Ishikawa (cell line): ENCODE measurements around the gene GPR78.

Experiments used
- CEBPB ChIP-seq: IDR thresholded peaks from 2 replicates; pipeline ENCODE4 v1.6.1; 2012
- CREB1 ChIP-seq: IDR thresholded peaks from 2 replicates; pipeline ENCODE4 v1.6.1; 2012; ENCODE audit warnings: low read depth
- EGR1 ChIP-seq: IDR thresholded peaks from 2 replicates; pipeline ENCODE4 v1.6.1; 2012
- FOXM1 ChIP-seq: IDR thresholded peaks from 2 replicates; pipeline ENCODE4 v1.6.1; 2012; ENCODE audit warnings: low read depth, borderline replicate concordance
- MAX ChIP-seq: IDR thresholded peaks from 2 replicates; pipeline ENCODE4 v1.6.1; 2012
- NFIC ChIP-seq: IDR thresholded peaks from 2 replicates; pipeline ENCODE4 v1.6.1; 2012
- RAD21 ChIP-seq: IDR thresholded peaks from 2 replicates; pipeline ENCODE4 v1.6.1; 2012; ENCODE audit warnings: low read depth
- TAF1 ChIP-seq: IDR thresholded peaks from 2 replicates; pipeline ENCODE4 v1.6.1; 2012; ENCODE audit warnings: low read depth, mild to moderate bottlenecking
- TCF12 ChIP-seq: IDR thresholded peaks from 2 replicates; pipeline ENCODE4 v1.6.1; 2012; ENCODE audit warnings: low read depth
- ZBTB7A ChIP-seq: IDR thresholded peaks from 2 replicates; pipeline ENCODE4 v1.6.1; 2012; ENCODE audit warnings: low read depth
- TF ChIP-seq, protein P1 (sequence below): IDR thresholded peaks from 2 replicates; pipeline ENCODE4 v1.6.1; 2012; ENCODE audit warnings: low read depth, mild to moderate bottlenecking

- TF ChIP-seq FOXM1, result no peak
- no peak for TF ChIP-seq RAD21
- no peak for TF ChIP-seq MAX
- TF ChIP-seq, protein P1, sequence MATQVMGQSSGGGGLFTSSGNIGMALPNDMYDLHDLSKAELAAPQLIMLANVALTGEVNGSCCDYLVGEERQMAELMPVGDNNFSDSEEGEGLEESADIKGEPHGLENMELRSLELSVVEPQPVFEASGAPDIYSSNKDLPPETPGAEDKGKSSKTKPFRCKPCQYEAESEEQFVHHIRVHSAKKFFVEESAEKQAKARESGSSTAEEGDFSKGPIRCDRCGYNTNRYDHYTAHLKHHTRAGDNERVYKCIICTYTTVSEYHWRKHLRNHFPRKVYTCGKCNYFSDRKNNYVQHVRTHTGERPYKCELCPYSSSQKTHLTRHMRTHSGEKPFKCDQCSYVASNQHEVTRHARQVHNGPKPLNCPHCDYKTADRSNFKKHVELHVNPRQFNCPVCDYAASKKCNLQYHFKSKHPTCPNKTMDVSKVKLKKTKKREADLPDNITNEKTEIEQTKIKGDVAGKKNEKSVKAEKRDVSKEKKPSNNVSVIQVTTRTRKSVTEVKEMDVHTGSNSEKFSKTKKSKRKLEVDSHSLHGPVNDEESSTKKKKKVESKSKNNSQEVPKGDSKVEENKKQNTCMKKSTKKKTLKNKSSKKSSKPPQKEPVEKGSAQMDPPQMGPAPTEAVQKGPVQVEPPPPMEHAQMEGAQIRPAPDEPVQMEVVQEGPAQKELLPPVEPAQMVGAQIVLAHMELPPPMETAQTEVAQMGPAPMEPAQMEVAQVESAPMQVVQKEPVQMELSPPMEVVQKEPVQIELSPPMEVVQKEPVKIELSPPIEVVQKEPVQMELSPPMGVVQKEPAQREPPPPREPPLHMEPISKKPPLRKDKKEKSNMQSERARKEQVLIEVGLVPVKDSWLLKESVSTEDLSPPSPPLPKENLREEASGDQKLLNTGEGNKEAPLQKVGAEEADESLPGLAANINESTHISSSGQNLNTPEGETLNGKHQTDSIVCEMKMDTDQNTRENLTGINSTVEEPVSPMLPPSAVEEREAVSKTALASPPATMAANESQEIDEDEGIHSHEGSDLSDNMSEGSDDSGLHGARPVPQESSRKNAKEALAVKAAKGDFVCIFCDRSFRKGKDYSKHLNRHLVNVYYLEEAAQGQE, result no peak
- no peak for TF ChIP-seq CREB1
- no peak for TF ChIP-seq ZBTB7A
- no peak for TF ChIP-seq CEBPB
- TF ChIP-seq NFIC, result no peak
- no peak for TF ChIP-seq TCF12
- TF ChIP-seq TAF1, result no peak
- no peak for TF ChIP-seq EGR1
Observed at GRCh38 chr4:8612646-8613045, 32.5 kb downstream of the GPR78 start.
